GM12878 (cell line): ENCODE data around the gene HEATR1. TPM values are rescaled to one million over a fixed set of nuclear protein-coding genes. Genes with fewer than 3 reads are reported as not detected.
"Not testable (repeated sequence)": the region's sequence is repeated elsewhere in the genome, so short reads cannot be mapped to it uniquely, and the experiment has no call there.

Experiments used
- ATAC-seq: fragments of 200-7000 bp; cut with Tn5 transposase; 3 replicates; pipeline ENCODE4 v1.9.1; 2020; ENCODE audit warnings: mild to moderate bottlenecking, moderate library complexity
- BruUV-seq: library from RNA; stranded (reverse); fragments of 400-500 nt; replicated peaks from 2 replicates; lab custom pipeline; 2021; lab: Mats Ljungman, UMichigan
- CTCF ChIA-PET: fragments of 300-600 bp; sonication (Branson Sonifier 250); formaldehyde crosslinking; extraction: SDS; loops from one replicate; lab custom pipeline; 2021; ENCODE audit warnings: inconsistent platforms; lab: Yijun Ruan, JAX
- POLR2A ChIA-PET: fragments of 350-600 bp; formaldehyde crosslinking; extraction: SDS; loops from one replicate; lab custom pipeline; 2021; ENCODE audit warnings: inconsistent platforms; lab: Charles Lee
- RAD21 ChIA-PET: fragments of 300-600 bp; sonication (Branson Sonifier 250); formaldehyde crosslinking; loops from one replicate; lab custom pipeline; 2023; ENCODE audit warnings: antibody characterized with exemption; ENCODE audit not compliant: unreplicated experiment; lab: Charles Lee
- SMC1A ChIA-PET: fragments of 300-600 bp; sonication (Branson Sonifier 250); formaldehyde crosslinking; loops from one replicate; lab custom pipeline; 2023; ENCODE audit not compliant: unreplicated experiment, uncharacterized antibody; lab: Charles Lee
- DNase-seq: peaks from one replicate; pipeline ENCODE4 v3.0.0-alpha.2; 2011; ENCODE audit warnings: low read depth, low spot score
- FAIRE-seq: peaks from 3 replicates; lab custom pipeline; 2011; peaks lifted over from hg19 to GRCh38; lab: Jason Lieb, UNC
- H2AFZ ChIP-seq: 2 replicates; pipeline ENCODE4 v1.6.0; 2011; ENCODE audit warnings: low read depth, low read length, control low read depth; ENCODE audit not compliant: control insufficient read depth
- H3K27ac ChIP-seq: 2 replicates; pipeline ENCODE4 v1.5.1; 2011; ENCODE audit warnings: control low read depth; ENCODE audit not compliant: control insufficient read depth, insufficient read depth
- H3K27me3 ChIP-seq, 2 experiments: replicated peaks in 1 of 2; 2 replicates each; pipeline versions ENCODE4 v1.6.0 to v1.6.1; 2011; ENCODE audit warnings: low read length in 1 of 2; ENCODE audit not compliant: control insufficient read depth in 2 of 2, insufficient read depth in 2 of 2
- H3K36me3 ChIP-seq, 2 experiments: 2 replicates each; pipeline ENCODE4 v1.5.1; 2011; ENCODE audit warnings: low read length in 1 of 2; ENCODE audit not compliant: control insufficient read depth in 2 of 2, insufficient read depth in 2 of 2
- H3K4me1 ChIP-seq: 2 replicates; pipeline ENCODE4 v1.6.1; 2011; ENCODE audit warnings: mild to moderate bottlenecking, low read length, moderate library complexity, mixed read lengths; ENCODE audit not compliant: control insufficient read depth, insufficient read depth
- H3K4me2 ChIP-seq: 2 replicates; pipeline ENCODE4 v1.6.0; 2011; ENCODE audit warnings: control low read depth; ENCODE audit not compliant: control insufficient read depth, insufficient read depth
- H3K4me3 ChIP-seq: fragments of 200-600 bp; sonication (generic); 2 replicates; pipeline ENCODE4 v1.5.1; 2016
- H3K79me2 ChIP-seq: 2 replicates; pipeline ENCODE4 v1.6.0; 2011; ENCODE audit warnings: low read length; ENCODE audit not compliant: control insufficient read depth, insufficient read depth
- H3K9ac ChIP-seq: 2 replicates; pipeline ENCODE4 v1.8.0; 2011; ENCODE audit warnings: low read length, control low read depth, mixed read lengths; ENCODE audit not compliant: control insufficient read depth, insufficient read depth
- H3K9me3 ChIP-seq: replicated peaks from 3 replicates; pipeline ENCODE4 v1.5.1; 2011; ENCODE audit warnings: mild to moderate bottlenecking, low read length; ENCODE audit not compliant: control insufficient read depth, insufficient read depth
- H4K20me1 ChIP-seq: 2 replicates; pipeline ENCODE4 v1.6.0; 2011; ENCODE audit not compliant: control insufficient read depth, insufficient read depth
- KAT2A ChIP-seq: conservative IDR thresholded peaks from 2 replicates; pipeline ENCODE4 v1.6.1; 2011; ENCODE audit warnings: low read depth, low read length; ENCODE audit not compliant: control insufficient read depth
- KDM1A ChIP-seq: fragments of 200-600 bp; sonication (generic); IDR thresholded peaks from 2 replicates; pipeline ENCODE4 v1.6.1; 2016; ENCODE audit warnings: borderline replicate concordance
- MYB ChIP-seq: fragments of 150-350 bp; IDR thresholded peaks from 2 replicates; pipeline ENCODE4 v1.6.1; 2014; ENCODE audit warnings: mild to moderate bottlenecking, low read depth, low read length, borderline replicate concordance
- MYC ChIP-seq: IDR thresholded peaks from 2 replicates; pipeline ENCODE4 v1.6.1; 2011; ENCODE audit warnings: mild to moderate bottlenecking, low read length, moderate library complexity, inconsistent platforms; ENCODE audit not compliant: insufficient read depth, insufficient replicate concordance, insufficient read length, severe bottlenecking
- NRF1 ChIP-seq: conservative IDR thresholded peaks from 2 replicates; pipeline ENCODE4 v1.6.1; 2011; ENCODE audit warnings: mild to moderate bottlenecking, low read depth, low read length, improper control_type of control experiment
- PAX8 ChIP-seq: fragments of 450-650 bp; IDR thresholded peaks from 2 replicates; pipeline ENCODE4 v1.6.1; 2017; ENCODE audit warnings: mild to moderate bottlenecking, moderate library complexity
- YY1 ChIP-seq: IDR thresholded peaks from 2 replicates; pipeline ENCODE4 v1.6.1; 2011; ENCODE audit warnings: low read depth, mild to moderate bottlenecking, low read length
- ZNF207 ChIP-seq: fragments of 450-650 bp; IDR thresholded peaks from 2 replicates; pipeline ENCODE4 v1.6.1; 2014; ENCODE audit warnings: antibody characterized with exemption, mild to moderate bottlenecking, borderline replicate concordance
- ZNF217 ChIP-seq: fragments of 450-650 bp; IDR thresholded peaks from 2 replicates; pipeline ENCODE4 v1.6.1; 2017; ENCODE audit warnings: antibody characterized with exemption, mild to moderate bottlenecking
- ZSCAN29 ChIP-seq: fragments of 450-650 bp; IDR thresholded peaks from 2 replicates; pipeline ENCODE4 v1.6.1; 2017; ENCODE audit warnings: mild to moderate bottlenecking, moderate library complexity
- WGBS: methylation state at CpG from one replicate; pipeline ENCODE4 v1.1.6; 2016; ENCODE audit warnings: low lambda C conversion rate; ENCODE audit not compliant: insufficient replicate concordance, insufficient coverage; ENCODE audit errors: missing lambda C conversion rate; 5-methylcytosine and 5-hydroxymethylcytosine counted together
- in situ Hi-C: fragments of 300-500 bp; cut with MboI; formaldehyde crosslinking; loops from 9 replicates; pipeline ENCODE4 v1.14.3; 2018; ENCODE audit warnings: mixed read lengths
- intact Hi-C: fragments of 100-400 bp; cut with micrococcal nuclease; formaldehyde crosslinking; loops from one replicate; pipeline ENCODE4 v1.14.2; 2022; ENCODE audit not compliant: unreplicated experiment
- polyA plus RNA-seq, 11 experiments: library from polyadenylated mRNA; depleted of rRNA in 4 of 11; unstranded in 6 of 11; stranded (reverse) in 5 of 11; fragments of >200 nt; fragmentation: Nextera tagmentation in 4 of 11; fragmentation: Illumina TruSeq in 1 of 11; extraction: Ambion mirVana in 4 of 11; extraction: Trizol in 1 of 11; gene quantifications; 1 replicate in 1 of 11; 2 replicates in 10 of 11; pipeline versions ENCODE4 v1.2.1 to v1.2.3, GENCODE V29; 2011 to 2016; ENCODE audit warnings: inconsistent platforms in 2 of 11, missing spikeins in 2 of 11, low read depth in 1 of 11
- total RNA-seq, 4 experiments: library from RNA; depleted of rRNA in 3 of 4; stranded (reverse); fragments of >200 nt in 3 of 4; fragmentation: Illumina TruSeq in 1 of 4; extraction: Trizol in 1 of 4; gene quantifications; 2 replicates each; pipeline versions ENCODE4 v1.2.1 to v1.2.3, GENCODE V29; 2013 to 2021
- TF ChIP-seq, protein P1 (sequence below): IDR thresholded peaks from 2 replicates; pipeline ENCODE4 v1.6.1; 2011; ENCODE audit warnings: mild to moderate bottlenecking, low read depth, low read length, moderate library complexity; ENCODE audit not compliant: insufficient replicate concordance
- TF ChIP-seq, protein P2 (sequence below): IDR thresholded peaks from 2 replicates; pipeline ENCODE4 v1.6.1; 2012; ENCODE audit warnings: low read depth, low read length, improper control_type of control experiment

HEATR1 gene
- total and polyA plus RNA-seq, 10 of the 15 experiments (the other 5 are each of a cell fraction or from before 2014, with no cell fraction given): 8.6 to 72.3 (median 41.9) TPM

DNA sequence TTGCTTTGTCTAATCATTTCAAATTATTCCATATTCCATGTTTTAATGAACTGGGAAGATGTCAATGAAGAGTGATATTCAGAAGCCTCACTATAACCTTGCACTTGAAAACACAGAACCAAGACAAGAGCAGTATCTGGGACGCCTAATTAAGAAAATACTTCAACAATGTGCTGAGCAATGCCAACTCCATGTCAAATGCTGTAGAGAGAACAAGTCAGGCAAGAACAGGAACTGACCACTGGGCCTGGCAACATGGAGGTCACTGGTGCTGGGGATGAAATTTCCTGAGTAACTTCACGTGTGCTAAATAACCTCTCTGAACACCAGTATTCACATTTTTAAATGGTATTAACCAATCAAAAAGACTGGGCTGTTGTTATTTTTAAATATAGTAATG is 22.8 kb downstream of the HEATR1 start (continued):
- TF ChIP-seq, protein P1, sequence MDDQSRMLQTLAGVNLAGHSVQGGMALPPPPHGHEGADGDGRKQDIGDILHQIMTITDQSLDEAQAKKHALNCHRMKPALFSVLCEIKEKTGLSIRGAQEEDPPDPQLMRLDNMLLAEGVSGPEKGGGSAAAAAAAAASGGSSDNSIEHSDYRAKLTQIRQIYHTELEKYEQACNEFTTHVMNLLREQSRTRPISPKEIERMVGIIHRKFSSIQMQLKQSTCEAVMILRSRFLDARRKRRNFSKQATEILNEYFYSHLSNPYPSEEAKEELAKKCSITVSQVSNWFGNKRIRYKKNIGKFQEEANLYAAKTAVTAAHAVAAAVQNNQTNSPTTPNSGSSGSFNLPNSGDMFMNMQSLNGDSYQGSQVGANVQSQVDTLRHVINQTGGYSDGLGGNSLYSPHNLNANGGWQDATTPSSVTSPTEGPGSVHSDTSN: no peak
- TF ChIP-seq ZNF207 (no peak), PAX8 (no peak)

DNA sequence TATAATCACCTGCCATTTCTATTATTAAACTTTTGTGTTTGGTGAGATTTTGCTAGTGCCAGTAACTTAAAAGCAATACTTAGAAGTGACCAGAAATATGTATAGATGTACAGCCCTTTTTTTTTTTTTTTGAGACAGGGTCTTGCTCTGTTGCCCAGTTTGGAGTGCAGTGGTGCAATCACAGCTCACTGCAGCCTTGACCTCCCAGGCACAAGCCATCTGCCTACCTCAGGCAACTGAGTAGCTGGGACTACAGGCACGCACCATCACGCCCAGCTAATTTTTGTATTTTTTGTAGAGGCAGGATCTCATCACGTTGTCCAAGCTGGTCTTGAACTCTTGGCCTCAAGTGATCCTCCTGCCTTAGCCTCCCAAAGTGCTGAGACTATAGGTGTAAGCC is 23.9 kb downstream of the HEATR1 start:
- POLR2A ChIA-PET, H2AFZ ChIP-seq, H3K36me3 ChIP-seq, RAD21 ChIA-PET, H3K9me3 ChIP-seq, intact Hi-C loops, H3K4me3 ChIP-seq, FAIRE-seq, CTCF ChIA-PET, H3K9ac ChIP-seq, DNase-seq, H3K4me1 ChIP-seq, H3K79me2 ChIP-seq, H4K20me1 ChIP-seq, BruUV-seq, H3K27ac ChIP-seq, in situ Hi-C loops, ATAC-seq, H3K27me3 ChIP-seq, H3K4me2 ChIP-seq: not testable (repeated sequence)
- WGBS: 98% methylated on average over 3 of the region's 3 CpGs
- SMC1A ChIA-PET: interaction anchor here (1.0 to 1.1 kb wide), 2 partner anchors 16 to 21 kb away, joined by 3 read pairs; no protein-coding TSS in a partner anchor

DNA sequence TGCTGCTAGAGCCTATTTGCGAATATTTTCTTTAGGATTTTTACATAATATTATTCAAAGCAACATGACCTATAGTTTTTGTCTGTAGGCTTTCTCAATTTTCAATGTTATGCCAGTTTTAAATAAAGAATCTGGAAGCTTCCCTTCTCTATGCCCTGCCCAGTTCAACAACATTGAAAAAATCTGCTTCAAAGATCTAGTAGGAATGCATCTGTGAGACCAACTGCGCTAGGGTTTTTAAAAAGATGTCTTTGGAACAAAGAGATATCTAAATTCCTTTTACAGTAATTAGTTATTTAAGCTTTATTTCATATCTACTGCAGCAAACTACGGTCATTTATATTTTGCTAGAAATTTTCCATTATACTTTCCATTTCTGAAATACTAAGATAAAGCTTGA is 25.7 kb downstream of the HEATR1 start:
- intact Hi-C loops (no loop called here), in situ Hi-C loops (no loop called here)
- Histone ChIP-seq H3K27ac (no peak overlapping the region), H3K9ac (no peak overlapping the region), H3K27me3 (no peaks in the 10 kb centered on the region), H3K4me3 (no peak overlapping the region), H3K36me3 (peaks cover 6 to 8% of the 10 kb centered on the region in 2 experiments), H2AFZ (no peak overlapping the region), H3K79me2 (no peaks in the 10 kb centered on the region), H3K4me2 (no peak overlapping the region), H4K20me1 (no peaks in the 10 kb centered on the region), H3K9me3 (no peaks in the 10 kb centered on the region), H3K4me1 (no peaks in the 10 kb centered on the region)
- ATAC-seq (no peak), FAIRE-seq (no peak), DNase-seq (no peak)
- POLR2A ChIA-PET: interaction anchor here (0.6 kb wide), 1 partner anchor 667 kb away, joined by 4 read pairs; no protein-coding TSS in a partner anchor
- no TSS peak for BruUV-seq
- CTCF ChIA-PET: no interaction called here
- RAD21 ChIA-PET: no interaction called here
- WGBS: 98% methylated on average over 3 of the region's 3 CpGs
- SMC1A ChIA-PET: interaction anchor here (0.8 to 1.0 kb wide), 3 partner anchors 19 to 26 kb away, joined by 3 read pairs; partner anchors contain the start of gene HEATR1
- TF ChIP-seq KAT2A: no peak
- no peak for TF ChIP-seq KDM1A
- TF ChIP-seq, protein P2, sequence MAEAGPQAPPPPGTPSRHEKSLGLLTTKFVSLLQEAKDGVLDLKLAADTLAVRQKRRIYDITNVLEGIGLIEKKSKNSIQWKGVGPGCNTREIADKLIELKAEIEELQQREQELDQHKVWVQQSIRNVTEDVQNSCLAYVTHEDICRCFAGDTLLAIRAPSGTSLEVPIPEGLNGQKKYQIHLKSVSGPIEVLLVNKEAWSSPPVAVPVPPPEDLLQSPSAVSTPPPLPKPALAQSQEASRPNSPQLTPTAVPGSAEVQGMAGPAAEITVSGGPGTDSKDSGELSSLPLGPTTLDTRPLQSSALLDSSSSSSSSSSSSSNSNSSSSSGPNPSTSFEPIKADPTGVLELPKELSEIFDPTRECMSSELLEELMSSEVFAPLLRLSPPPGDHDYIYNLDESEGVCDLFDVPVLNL: no peak
- TF ChIP-seq ZNF217: no peak
- no peak for TF ChIP-seq MYC
- no peak for TF ChIP-seq YY1
- no peak for TF ChIP-seq MYB
- TF ChIP-seq ZSCAN29: no peak
- no peak for TF ChIP-seq PAX8
- no peak for TF ChIP-seq NRF1
